GM23338 (cell line): ENCODE measurements around the gene TRIM44. TPM values are rescaled to one million over a fixed set of nuclear protein-coding genes. Genes with fewer than 3 reads are reported as not detected.

Experiments used
- ATAC-seq: fragments of 200-7000 bp; cut with Tn5 transposase; 3 replicates; pipeline ENCODE4 v1.9.1; 2020
- DNase-seq: peaks from one replicate; pipeline ENCODE4 v3.0.0-alpha.2; 2015; ENCODE audit warnings: low spot score
- H2AFZ ChIP-seq: fragments of 200-600 bp; sonication (generic); 2 replicates; pipeline ENCODE4 v1.8.0; 2016; ENCODE audit warnings: antibody characterized with exemption, mild to moderate bottlenecking, moderate library complexity
- H3F3A ChIP-seq: fragments of 200-600 bp; sonication (generic); replicated peaks from 2 replicates; pipeline ENCODE4 v1.8.0; 2017; ENCODE audit warnings: antibody characterized with exemption, mixed run types, low read depth
- H3K27ac ChIP-seq: fragments of 200-600 bp; sonication (generic); 2 replicates; pipeline ENCODE4 v1.6.1; 2016; ENCODE audit warnings: low read depth
- H3K27me3 ChIP-seq: fragments of 200-600 bp; sonication (generic); 2 replicates; pipeline ENCODE4 v1.8.0; 2016; ENCODE audit warnings: mild to moderate bottlenecking, mixed run types, moderate library complexity; ENCODE audit not compliant: insufficient read depth
- H3K36me3 ChIP-seq: fragments of 200-600 bp; sonication (generic); 2 replicates; pipeline ENCODE4 v1.8.0; 2016; ENCODE audit warnings: mild to moderate bottlenecking; ENCODE audit not compliant: insufficient read depth
- H3K4me1 ChIP-seq: fragments of 200-600 bp; sonication (generic); 2 replicates; pipeline ENCODE4 v1.8.0; 2016; ENCODE audit warnings: mild to moderate bottlenecking, moderate library complexity; ENCODE audit not compliant: insufficient read depth
- H3K4me2 ChIP-seq: fragments of 200-600 bp; sonication (generic); 2 replicates; pipeline ENCODE4 v1.7.1; 2017; ENCODE audit warnings: mixed run types
- H3K4me3 ChIP-seq: fragments of 200-600 bp; sonication (generic); 2 replicates; pipeline ENCODE4 v1.6.1; 2016; ENCODE audit warnings: mixed run types
- H3K79me2 ChIP-seq: fragments of 200-600 bp; sonication (generic); replicated peaks from 2 replicates; pipeline ENCODE4 v1.8.0; 2017; ENCODE audit warnings: mild to moderate bottlenecking; ENCODE audit not compliant: insufficient read depth
- H3K9me2 ChIP-seq: fragments of 200-600 bp; sonication (generic); 2 replicates; pipeline ENCODE4 v1.8.0; 2017; ENCODE audit not compliant: insufficient read depth
- H4K20me1 ChIP-seq: fragments of 200-600 bp; sonication (generic); replicated peaks from 2 replicates; pipeline ENCODE4 v1.8.0; 2017; ENCODE audit warnings: mild to moderate bottlenecking; ENCODE audit not compliant: insufficient read depth
- H3K27ac Mint-ChIP-seq: 2 replicates; pipeline ENCODE4 v1.8.0; 2020; ENCODE audit warnings: inconsistent platforms, mild to moderate bottlenecking, moderate library complexity, mixed read lengths
- H3K27me3 Mint-ChIP-seq: 3 replicates; pipeline ENCODE4 v1.8.0; 2022; ENCODE audit warnings: low read depth, mild to moderate bottlenecking, moderate library complexity, mixed read lengths, inconsistent platforms; ENCODE audit not compliant: insufficient read depth, poor library complexity
- H3K36me3 Mint-ChIP-seq: 3 replicates; pipeline ENCODE4 v1.8.0; 2021; ENCODE audit warnings: low read depth, mild to moderate bottlenecking, inconsistent platforms, moderate library complexity, mixed read lengths
- H3K4me1 Mint-ChIP-seq: 3 replicates; pipeline ENCODE4 v1.8.0; 2020; ENCODE audit warnings: mild to moderate bottlenecking, inconsistent platforms, mixed read lengths
- H3K4me3 Mint-ChIP-seq: 3 replicates; pipeline ENCODE4 v1.8.0; 2021; ENCODE audit warnings: moderate library complexity, mild to moderate bottlenecking, inconsistent platforms, mixed read lengths
- H3K9me3 Mint-ChIP-seq: 3 replicates; pipeline ENCODE4 v1.8.0; 2020; ENCODE audit warnings: moderate library complexity, mild to moderate bottlenecking, inconsistent platforms, mixed read lengths
- CREB1 ChIP-seq: fragments of 250-450 bp; sonication (Bioruptor Pico); IDR thresholded peaks from 2 replicates; pipeline ENCODE4 v1.5.0; 2020; ENCODE audit warnings: low read depth, mild to moderate bottlenecking, moderate library complexity
- EZH2 ChIP-seq: fragments of 200-600 bp; sonication (generic); IDR thresholded peaks from one replicate; pipeline ENCODE4 v1.8.0; 2017; ENCODE audit warnings: antibody characterized with exemption, mild to moderate bottlenecking, low read depth; ENCODE audit not compliant: unreplicated experiment
- ZNF331 ChIP-seq: fragments of 250-450 bp; sonication (Bioruptor Pico); IDR thresholded peaks from 2 replicates; pipeline ENCODE4 v1.5.0; 2020; ENCODE audit warnings: low read depth, mild to moderate bottlenecking, moderate library complexity
- ZNF462 ChIP-seq: fragments of 250-450 bp; sonication (Bioruptor Pico); IDR thresholded peaks from 2 replicates; pipeline ENCODE4 v1.5.0; 2020; ENCODE audit warnings: mild to moderate bottlenecking, moderate library complexity
- polyA plus RNA-seq: library from polyadenylated mRNA; unstranded; fragments of >200 nt; fragmentation: Nextera tagmentation; extraction: Ambion mirVana; gene quantifications from 2 replicates; pipeline ENCODE4 v1.2.1, GENCODE V29; 2016
- total RNA-seq: library from RNA; depleted of rRNA; stranded (reverse); fragments of >200 nt; shearing (Covaris generic); gene quantifications from 2 replicates; pipeline ENCODE4 v1.2.3, GENCODE V29; 2014

Gene TRIM44
- total and polyA plus RNA-seq, 2 experiments from 2014 or later: 10.3 to 10.4 TPM

- Mint-ChIP-seq H3K4me1 (peaks cover 6% of the 10 kb centered on the region; the same call in 2 of the 3 replicates), H3K27ac (no peak overlapping the region), H3K27me3 (no peaks in the 10 kb centered on the region), H3K4me3 (no peak overlapping the region), H3K36me3 (peaks cover 7% of the 10 kb centered on the region; the same call in 2 of the 3 replicates), H3K9me3 (peaks cover 8% of the 10 kb centered on the region)
- no peak overlapping the region for H3K4me2 ChIP-seq
- H3K4me1 ChIP-seq: no peaks in the 10 kb centered on the region
- H3K27ac ChIP-seq: no peak overlapping the region
- ATAC-seq (peak; percentile 48; the same call in 2 of the 3 replicates), DNase-seq (no peak)
- no peaks in the 10 kb centered on the region for H3K9me2 ChIP-seq
- H3K27me3 ChIP-seq: no peaks in the 10 kb centered on the region
- TF ChIP-seq ZNF331 (CRISPR knock-in tag) (no peak), ZNF462 (CRISPR knock-in tag) (no peak), EZH2 (no peak), CREB1 (CRISPR knock-in tag) (no peak)
- H4K20me1 ChIP-seq: no peaks in the 10 kb centered on the region; the same call in 1 of the 2 replicates
- no peak overlapping the region for H3K4me3 ChIP-seq
- H2AFZ ChIP-seq: no peak overlapping the region
- no peaks in the 10 kb centered on the region for H3F3A ChIP-seq
- 0 out of 2 replicates have a peak, but pooled peaks cover 4% of the 10 kb centered on the region for H3K79me2 ChIP-seq
- no peaks in the 10 kb centered on the region for H3K36me3 ChIP-seq
These were observed 118.6 kb downstream of the TRIM44 start for GRCh38 chr11:35780951-35781860.
